ENCODE measurements around the gene CAMTA1. TPM values are rescaled to one million over a fixed set of nuclear protein-coding genes. Genes with fewer than 3 reads are reported as not detected.
A peak's percentile ranks its signal among the peaks of the same experiment; 100 is the strongest.

CAMTA1 gene
- total and polyA plus RNA-seq, 9 of the 15 experiments (the other 6 are each of a cell fraction or from before 2014, with no cell fraction given), result 43.9 to 161 (median 65.9) TPM

GRCh38 chr1:7500381-7501083 is 715.3 kb downstream of the CAMTA1 start (continued):
- TF ChIP-seq, protein P1, sequence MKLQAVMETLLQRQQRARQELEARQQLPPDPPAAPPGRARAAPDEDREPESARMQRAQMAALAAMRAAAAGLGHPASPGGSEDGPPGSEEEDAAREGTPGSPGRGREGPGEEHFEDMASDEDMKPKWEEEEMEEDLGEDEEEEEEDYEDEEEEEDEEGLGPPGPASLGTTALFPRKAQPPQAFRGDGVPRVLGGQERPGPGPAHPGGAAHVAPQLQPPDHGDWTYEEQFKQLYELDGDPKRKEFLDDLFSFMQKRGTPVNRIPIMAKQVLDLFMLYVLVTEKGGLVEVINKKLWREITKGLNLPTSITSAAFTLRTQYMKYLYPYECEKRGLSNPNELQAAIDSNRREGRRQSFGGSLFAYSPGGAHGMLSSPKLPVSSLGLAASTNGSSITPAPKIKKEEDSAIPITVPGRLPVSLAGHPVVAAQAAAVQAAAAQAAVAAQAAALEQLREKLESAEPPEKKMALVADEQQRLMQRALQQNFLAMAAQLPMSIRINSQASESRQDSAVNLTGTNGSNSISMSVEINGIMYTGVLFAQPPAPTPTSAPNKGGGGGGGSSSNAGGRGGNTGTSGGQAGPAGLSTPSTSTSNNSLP (IDR thresholded peaks at IDR 0.05; ENCODE audit: borderline replicate concordance, low read depth, low read length), result no peak
- TF ChIP-seq ZNF551 (CRISPR knock-in tag; IDR thresholded peaks at IDR 0.05) (no peak), PTBP1 (IDR thresholded peaks at IDR 0.05; ENCODE audit: low read depth, low read length) (no peak), JUND (IDR thresholded peaks at IDR 0.05; ENCODE audit: borderline replicate concordance, low read depth, low read length) (no peak), JUND (tag; IDR thresholded peaks at IDR 0.05; ENCODE audit: borderline replicate concordance, low read depth, low read length) (no peak), THRA (IDR thresholded peaks at IDR 0.05) (no peak), ARID2 (IDR thresholded peaks at IDR 0.05) (no peak)

- Histone ChIP-seq H2AFZ (ENCODE audit: low read depth, low read length) (no peak overlapping the region), H3K9me1 (ENCODE audit: control insufficient read depth, insufficient read depth, low read length) (no peaks in the 10 kb centered on the region), H4K20me1 (replicated peaks; ENCODE audit: control insufficient read depth, insufficient read depth, low read length) (no peaks in the 10 kb centered on the region), H3K9me3 (replicated peaks; ENCODE audit: control insufficient read depth, insufficient read depth, low read depth, low read length) (peaks cover 13% of the 10 kb centered on the region; the same call in 1 of the 2 replicates), H3K27me3 (ENCODE audit: control insufficient read depth in 2 of 2, insufficient read depth in 2 of 2, low read length in 2 of 2) (peaks cover 0 to 4% of the 10 kb centered on the region in 2 experiments; a peak in 1 of 5 replicates), H3K4me3 (no peak overlapping the region), H3K9ac (ENCODE audit: insufficient read depth in 1 of 2, low read depth in 2 of 2, low read length in 2 of 2) (no peak overlapping the region), H3K4me1 (replicated peaks in 1 of 2; ENCODE audit: control insufficient read depth in 2 of 2, insufficient read depth in 2 of 2, low read length in 2 of 2) (no peaks in the 10 kb centered on the region; a peak in 1 of 5 replicates), H3K36me3 (ENCODE audit: control insufficient read depth, insufficient read depth, low read length) (no peaks in the 10 kb centered on the region), H3K27ac (ENCODE audit: extremely low read depth, low read depth, low read length) (no peak overlapping the region), H3K79me2 (ENCODE audit: control insufficient read depth, insufficient read depth, low read length) (no peaks in the 10 kb centered on the region), H3K4me2 (ENCODE audit: insufficient read depth, low read length) (no peak overlapping the region)
- DNase-seq (ENCODE audit: extremely low read depth in 1 of 4, low spot score in 3 of 4), result no peak
- in situ Hi-C loops (cut with MboI), result no loop called here
- no peak for FAIRE-seq
- no peak for TF ChIP-seq ZKSCAN8 (CRISPR knock-in tag; IDR thresholded peaks at IDR 0.05)
- TF ChIP-seq, protein P2, sequence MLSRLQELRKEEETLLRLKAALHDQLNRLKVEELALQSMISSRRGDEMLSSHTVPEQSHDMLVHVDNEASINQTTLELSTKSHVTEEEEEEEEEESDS (CRISPR knock-in tag; IDR thresholded peaks at IDR 0.05), result no peak
- TF ChIP-seq, protein P3, sequence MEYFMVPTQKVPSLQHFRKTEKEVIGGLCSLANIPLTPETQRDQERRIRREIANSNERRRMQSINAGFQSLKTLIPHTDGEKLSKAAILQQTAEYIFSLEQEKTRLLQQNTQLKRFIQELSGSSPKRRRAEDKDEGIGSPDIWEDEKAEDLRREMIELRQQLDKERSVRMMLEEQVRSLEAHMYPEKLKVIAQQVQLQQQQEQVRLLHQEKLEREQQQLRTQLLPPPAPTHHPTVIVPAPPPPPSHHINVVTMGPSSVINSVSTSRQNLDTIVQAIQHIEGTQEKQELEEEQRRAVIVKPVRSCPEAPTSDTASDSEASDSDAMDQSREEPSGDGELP (CRISPR knock-in tag; IDR thresholded peaks at IDR 0.05; ENCODE audit: borderline replicate concordance), result no peak
- peak; percentile 38 for TF ChIP-seq C11orf30 (IDR thresholded peaks at IDR 0.05; ENCODE audit: low read depth)
- TF ChIP-seq ZNF316 (IDR thresholded peaks at IDR 0.05), result peak; percentile 52; the same call in 1 of the 2 replicates
- no peak for TF ChIP-seq ZNF239 (CRISPR knock-in tag; IDR thresholded peaks at IDR 0.05)
- no peak for TF ChIP-seq RBFOX2 (IDR thresholded peaks at IDR 0.05; ENCODE audit: low read depth, low read length)
- intact Hi-C loops (cut with micrococcal nuclease), result no loop called here
- WGBS (ENCODE audit: insufficient coverage, low coverage, missing lambda C conversion rate), result 2% methylated on average over 10 of the region's 10 CpGs
- ChIA-PET POLR2A (no interaction called here), CTCF (ENCODE audit: low intra/inter-chr PET ratio) (no interaction called here)
- no peak for ATAC-seq
- no TSS peak for BruUV-seq (replicated peaks)
These were observed 715.8 kb downstream of the CAMTA1 start for GRCh38 chr1:7501084-7501491.
